Epithelial cell of esophagus (primary cell): ENCODE measurements around the gene ERFL.

ENCODE experiments used
- DNase-seq: peaks from one replicate; pipeline ENCODE4 v3.0.0; 2010; ENCODE audit warnings: low read depth
- H3K4me3 ChIP-seq: 2 replicates; pipeline ENCODE4 v1.5.1; 2011; ENCODE audit warnings: mild to moderate bottlenecking, low read length, control low read depth
- TF ChIP-seq, protein P1 (sequence below): IDR thresholded peaks from 2 replicates; pipeline ENCODE4 v1.5.1; 2011; ENCODE audit warnings: low read depth, mild to moderate bottlenecking, low read length, control low read depth, inconsistent platforms; ENCODE audit not compliant: insufficient read depth; ENCODE audit errors: missing control alignments

ERFL gene

DNA sequence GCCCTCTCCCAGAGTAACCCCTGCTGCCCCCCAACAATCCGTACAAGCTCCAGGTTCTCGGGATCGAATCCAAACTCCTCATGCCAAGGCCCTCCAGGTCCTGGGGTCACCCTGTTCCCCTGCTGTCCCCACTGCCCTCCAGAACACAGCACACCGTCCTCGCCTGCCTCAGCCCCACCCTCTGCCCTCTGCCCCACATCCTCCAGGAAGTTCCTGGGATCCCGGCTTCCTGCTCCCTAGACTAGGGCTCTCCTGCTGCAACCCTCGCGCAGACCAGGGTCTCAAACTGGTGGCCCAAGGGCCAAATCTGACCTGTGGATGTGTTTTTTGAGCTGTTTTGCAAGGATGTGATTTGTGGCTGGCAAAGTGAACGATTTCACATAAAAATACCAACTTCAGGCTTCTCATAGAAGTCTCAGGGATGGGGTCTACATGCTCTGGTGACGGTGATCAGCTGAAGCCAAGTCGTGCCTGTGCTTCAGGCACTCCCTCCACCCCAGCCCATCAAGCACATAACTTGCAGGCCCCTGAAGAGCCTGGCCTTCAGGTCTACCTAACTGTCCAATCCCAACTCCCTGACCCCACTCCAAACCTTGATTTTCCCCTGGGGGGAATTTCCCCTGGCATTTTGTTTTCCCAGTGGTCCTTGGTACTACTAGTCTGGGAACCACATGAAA is 29.1 kb upstream of the ERFL start:
- no peak for DNase-seq
- TF ChIP-seq, protein P1, sequence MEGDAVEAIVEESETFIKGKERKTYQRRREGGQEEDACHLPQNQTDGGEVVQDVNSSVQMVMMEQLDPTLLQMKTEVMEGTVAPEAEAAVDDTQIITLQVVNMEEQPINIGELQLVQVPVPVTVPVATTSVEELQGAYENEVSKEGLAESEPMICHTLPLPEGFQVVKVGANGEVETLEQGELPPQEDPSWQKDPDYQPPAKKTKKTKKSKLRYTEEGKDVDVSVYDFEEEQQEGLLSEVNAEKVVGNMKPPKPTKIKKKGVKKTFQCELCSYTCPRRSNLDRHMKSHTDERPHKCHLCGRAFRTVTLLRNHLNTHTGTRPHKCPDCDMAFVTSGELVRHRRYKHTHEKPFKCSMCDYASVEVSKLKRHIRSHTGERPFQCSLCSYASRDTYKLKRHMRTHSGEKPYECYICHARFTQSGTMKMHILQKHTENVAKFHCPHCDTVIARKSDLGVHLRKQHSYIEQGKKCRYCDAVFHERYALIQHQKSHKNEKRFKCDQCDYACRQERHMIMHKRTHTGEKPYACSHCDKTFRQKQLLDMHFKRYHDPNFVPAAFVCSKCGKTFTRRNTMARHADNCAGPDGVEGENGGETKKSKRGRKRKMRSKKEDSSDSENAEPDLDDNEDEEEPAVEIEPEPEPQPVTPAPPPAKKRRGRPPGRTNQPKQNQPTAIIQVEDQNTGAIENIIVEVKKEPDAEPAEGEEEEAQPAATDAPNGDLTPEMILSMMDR = no peak
- H3K4me3 ChIP-seq = no peak overlapping the region

DNA sequence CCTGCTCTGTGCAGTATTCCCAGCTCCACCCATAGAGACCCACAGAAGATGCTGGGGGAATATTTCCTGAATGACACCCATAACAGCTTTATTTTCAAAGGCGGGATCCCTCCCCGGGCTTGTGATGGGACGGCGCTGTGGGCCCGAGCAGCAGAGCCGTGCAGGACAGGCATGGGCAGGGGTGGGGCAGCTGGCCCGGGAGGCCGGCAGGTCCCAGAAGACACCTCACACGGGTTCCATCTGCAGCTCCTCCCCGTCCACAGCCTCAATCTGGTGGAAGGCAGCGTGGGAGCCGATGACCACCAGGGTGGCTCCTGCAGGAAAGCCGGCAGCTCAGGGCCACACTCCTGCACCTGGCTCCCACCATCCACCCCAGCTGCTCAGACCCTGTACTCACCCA is 28.4 kb upstream of the ERFL start:
- DNase-seq = no peak
- TF ChIP-seq, protein P1 = no peak
- no peak overlapping the region for H3K4me3 ChIP-seq

DNA sequence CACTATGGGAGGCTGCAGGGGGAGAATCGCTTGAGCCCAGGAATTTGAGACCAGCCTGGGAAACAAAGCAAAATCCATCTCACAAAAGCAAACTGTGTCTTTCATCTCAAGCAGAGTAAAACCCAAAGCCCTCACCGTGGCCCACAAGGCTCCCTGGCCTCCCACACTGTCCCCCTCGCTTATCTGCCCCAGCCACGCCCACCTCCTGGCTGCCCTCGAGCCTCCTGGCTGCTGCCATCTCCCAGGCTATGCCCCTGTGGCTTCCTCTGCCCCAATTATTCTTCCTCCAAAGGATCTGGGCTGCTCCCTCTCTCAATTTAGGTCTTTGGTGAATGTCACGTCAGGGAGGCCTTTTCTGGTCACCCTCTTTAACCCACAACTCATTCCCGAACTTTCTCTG is 27.3 kb upstream of the ERFL start:
- no peak overlapping the region for H3K4me3 ChIP-seq
- TF ChIP-seq, protein P1 = no peak
- no peak for DNase-seq

DNA sequence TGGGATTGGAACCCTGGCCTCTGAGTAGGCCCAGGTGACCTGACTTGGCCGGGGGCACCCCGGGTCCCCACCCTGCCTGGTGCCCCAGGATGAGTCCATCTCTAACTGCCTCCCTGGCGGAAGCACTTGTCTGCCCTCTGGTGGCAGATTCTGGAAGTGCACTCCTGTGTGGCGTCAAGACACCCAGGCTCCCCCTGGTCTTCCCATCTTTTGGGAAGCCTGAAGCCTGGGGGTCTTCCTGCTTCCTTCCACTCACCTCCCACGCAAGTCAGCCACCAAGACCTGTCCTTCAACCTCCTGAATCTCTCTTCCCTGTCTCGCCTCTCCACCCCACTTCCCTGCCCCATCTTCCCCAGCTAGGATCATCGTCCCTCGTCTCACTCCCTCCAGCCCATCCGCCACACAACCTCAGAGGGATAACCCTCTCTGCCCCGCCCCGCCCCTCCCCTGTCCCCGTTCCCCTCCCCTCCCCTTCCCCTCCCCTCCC is 23.5 kb upstream of the ERFL start:
- H3K4me3 ChIP-seq = no peak overlapping the region
- peak; percentile 73 for DNase-seq
- TF ChIP-seq, protein P1 = peak; percentile 98

DNA sequence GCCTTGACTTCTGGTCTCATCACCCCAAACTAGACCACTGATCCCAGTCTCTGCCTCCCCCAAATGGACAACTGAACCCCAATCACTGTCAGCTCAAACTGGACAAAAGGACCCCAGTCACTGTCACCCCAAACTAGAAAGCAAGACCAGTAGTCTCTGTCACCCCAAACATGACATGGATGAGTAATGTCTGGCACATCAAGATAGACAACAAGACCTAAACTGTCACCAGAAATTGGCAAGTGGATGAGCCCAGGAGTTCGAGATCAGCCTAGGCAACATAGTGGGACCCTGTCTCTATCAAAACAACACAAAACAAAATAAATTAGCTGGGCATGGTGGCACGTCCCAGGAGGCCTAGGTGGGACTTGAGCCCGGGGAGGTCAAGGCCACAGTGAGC is 18.8 kb upstream of the ERFL start:
- DNase-seq = no peak
- H3K4me3 ChIP-seq = no peak overlapping the region
- TF ChIP-seq, protein P1 = no peak

DNA sequence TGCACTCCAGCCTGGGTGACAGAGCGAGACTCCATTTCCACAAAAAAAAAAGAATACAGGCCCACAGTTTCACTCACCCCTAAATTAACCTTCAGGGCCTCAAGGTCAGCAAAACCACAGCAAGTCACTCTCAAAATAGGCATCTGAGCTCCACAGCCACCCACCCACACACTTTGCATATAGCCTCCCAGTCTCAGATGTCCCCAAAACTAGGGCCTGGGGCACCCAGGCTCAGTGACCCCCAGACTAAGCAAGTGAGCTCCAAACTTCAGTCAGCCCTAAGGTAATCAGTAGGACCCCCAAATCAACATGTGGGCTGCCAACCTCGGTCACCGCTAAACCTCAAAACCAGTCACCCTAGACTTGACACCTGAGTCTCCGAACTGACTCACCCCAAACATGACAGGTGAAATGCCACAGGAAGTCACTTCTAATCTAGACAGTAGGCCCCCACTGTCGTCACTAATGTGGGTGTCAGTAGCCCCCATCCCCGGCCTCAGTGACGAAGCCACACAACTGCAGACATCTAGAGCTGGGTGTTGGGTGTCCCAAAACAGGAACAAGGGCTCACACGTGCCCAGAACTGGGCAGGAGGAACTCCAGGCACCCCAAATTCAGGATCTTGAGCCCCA is 17.0 kb upstream of the ERFL start:
- no peak for DNase-seq
- TF ChIP-seq, protein P1 = no peak
- H3K4me3 ChIP-seq = no peak overlapping the region
